HEK293 (cell line): ENCODE results near the gene ITGB4.
A peak's percentile ranks its signal among the peaks of the same experiment; 100 is the strongest.

Experiments
- KLF16 ChIP-seq: fragments of 450-650 bp; formaldehyde crosslinking; IDR thresholded peaks from 2 replicates; pipeline ENCODE4 v1.5.1; 2017; ENCODE audit warnings: missing biosample characterization, missing genetic modification characterization
- SETDB1 ChIP-seq: IDR thresholded peaks from one replicate; pipeline ENCODE4 v1.6.1; 2017; ENCODE audit warnings: mild to moderate bottlenecking, low read length, moderate library complexity, mixed read lengths; ENCODE audit not compliant: insufficient read length
- TCF7L2 ChIP-seq: IDR thresholded peaks from 2 replicates; pipeline ENCODE4 v1.6.1; 2011; ENCODE audit warnings: low read depth, mild to moderate bottlenecking, inconsistent platforms, low read length, moderate library complexity, borderline replicate concordance
- ZBTB20 ChIP-seq: fragments of 450-650 bp; formaldehyde crosslinking; IDR thresholded peaks from 2 replicates; pipeline ENCODE4 v1.5.1; 2016; ENCODE audit warnings: missing biosample characterization, missing genetic modification characterization
- ZEB2 ChIP-seq: fragments of 450-650 bp; formaldehyde crosslinking; IDR thresholded peaks from 2 replicates; pipeline ENCODE4 v1.5.1; 2016; ENCODE audit warnings: missing biosample characterization, missing genetic modification characterization
- ZFP37 ChIP-seq: fragments of 450-650 bp; formaldehyde crosslinking; IDR thresholded peaks from 2 replicates; pipeline ENCODE4 v1.5.1; 2016; ENCODE audit warnings: missing biosample characterization, missing genetic modification characterization
- ZNF10 ChIP-seq: fragments of 450-650 bp; formaldehyde crosslinking; IDR thresholded peaks from 2 replicates; pipeline ENCODE4 v1.5.1; 2017; ENCODE audit warnings: missing biosample characterization, missing genetic modification characterization
- ZNF214 ChIP-seq: fragments of 450-650 bp; formaldehyde crosslinking; IDR thresholded peaks from 2 replicates; pipeline ENCODE4 v1.5.1; 2017; ENCODE audit warnings: missing biosample characterization, mild to moderate bottlenecking, missing genetic modification characterization, borderline replicate concordance
- ZNF280C ChIP-seq: fragments of 450-650 bp; formaldehyde crosslinking; IDR thresholded peaks from 2 replicates; pipeline ENCODE4 v1.5.1; 2016; ENCODE audit warnings: missing biosample characterization, missing genetic modification characterization
- ZNF292 ChIP-seq: fragments of 450-650 bp; formaldehyde crosslinking; IDR thresholded peaks from 2 replicates; pipeline ENCODE4 v1.5.1; 2016; ENCODE audit warnings: low read depth, missing biosample characterization, missing genetic modification characterization, borderline replicate concordance
- ZNF416 ChIP-seq: fragments of 450-650 bp; formaldehyde crosslinking; IDR thresholded peaks from 2 replicates; pipeline ENCODE4 v1.5.1; 2016; ENCODE audit warnings: missing biosample characterization, missing genetic modification characterization
- ZNF501 ChIP-seq: fragments of 450-650 bp; formaldehyde crosslinking; IDR thresholded peaks from 2 replicates; pipeline ENCODE4 v1.5.1; 2016; ENCODE audit warnings: missing biosample characterization, missing genetic modification characterization
- ZNF645 ChIP-seq: fragments of 450-650 bp; formaldehyde crosslinking; IDR thresholded peaks from 2 replicates; pipeline ENCODE4; 2016; ENCODE audit warnings: missing biosample characterization, missing genetic modification characterization
- ZNF670 ChIP-seq: fragments of 450-650 bp; formaldehyde crosslinking; IDR thresholded peaks from 2 replicates; pipeline ENCODE4 v1.5.1; 2016; ENCODE audit warnings: missing biosample characterization, missing genetic modification characterization, low read depth
- ZNF777 ChIP-seq: fragments of 450-650 bp; formaldehyde crosslinking; IDR thresholded peaks from 2 replicates; pipeline ENCODE4 v1.5.1; 2017; ENCODE audit warnings: missing biosample characterization, missing genetic modification characterization, borderline replicate concordance
- ZNF791 ChIP-seq: fragments of 450-650 bp; formaldehyde crosslinking; IDR thresholded peaks from 2 replicates; pipeline ENCODE4 v1.5.1; 2016; ENCODE audit warnings: missing biosample characterization, missing genetic modification characterization
- ZNF837 ChIP-seq: fragments of 450-650 bp; formaldehyde crosslinking; IDR thresholded peaks from 2 replicates; pipeline ENCODE4 v1.5.1; 2016; ENCODE audit warnings: missing biosample characterization, missing genetic modification characterization
- ZXDB ChIP-seq: fragments of 450-650 bp; formaldehyde crosslinking; IDR thresholded peaks from 2 replicates; pipeline ENCODE4 v1.5.1; 2016; ENCODE audit warnings: missing biosample characterization, missing genetic modification characterization
- TF ChIP-seq, protein P1 (sequence below): fragments of 450-650 bp; formaldehyde crosslinking; IDR thresholded peaks from 2 replicates; pipeline ENCODE4 v1.5.1; 2016; ENCODE audit warnings: missing biosample characterization, missing genetic modification characterization, low read depth
- TF ChIP-seq, protein P2 (sequence below): fragments of 450-650 bp; formaldehyde crosslinking; IDR thresholded peaks from 2 replicates; pipeline ENCODE4 v1.5.1; 2016; ENCODE audit warnings: missing biosample characterization, missing genetic modification characterization
- TF ChIP-seq, protein P3 (sequence below): fragments of 450-650 bp; formaldehyde crosslinking; IDR thresholded peaks from 2 replicates; pipeline ENCODE4 v1.5.1; 2017; ENCODE audit warnings: missing biosample characterization, missing genetic modification characterization

Gene ITGB4

GRCh38 chr17:75769536-75769935, 48.3 kb downstream of the ITGB4 start (continued):
- TF ChIP-seq ZNF837 (tag by site-specific recombination) (no peak), TCF7L2 (no peak), ZNF416 (tag by site-specific recombination) (no peak), ZEB2 (tag by site-specific recombination) (peak; percentile 67), ZXDB (no peak), SETDB1 (no peak), ZNF292 (tag by site-specific recombination) (no peak), ZNF645 (tag by site-specific recombination) (no peak), ZFP37 (tag by site-specific recombination) (no peak), ZNF670 (tag by site-specific recombination) (no peak), KLF16 (tag by site-specific recombination) (no peak), ZNF214 (tag by site-specific recombination) (no peak), ZNF280C (tag by site-specific recombination) (no peak), ZNF777 (tag by site-specific recombination) (no peak), ZNF501 (tag by site-specific recombination) (no peak), ZBTB20 (no peak), ZNF10 (tag by site-specific recombination) (no peak), ZNF791 (tag by site-specific recombination) (no peak)
- TF ChIP-seq, protein P1, sequence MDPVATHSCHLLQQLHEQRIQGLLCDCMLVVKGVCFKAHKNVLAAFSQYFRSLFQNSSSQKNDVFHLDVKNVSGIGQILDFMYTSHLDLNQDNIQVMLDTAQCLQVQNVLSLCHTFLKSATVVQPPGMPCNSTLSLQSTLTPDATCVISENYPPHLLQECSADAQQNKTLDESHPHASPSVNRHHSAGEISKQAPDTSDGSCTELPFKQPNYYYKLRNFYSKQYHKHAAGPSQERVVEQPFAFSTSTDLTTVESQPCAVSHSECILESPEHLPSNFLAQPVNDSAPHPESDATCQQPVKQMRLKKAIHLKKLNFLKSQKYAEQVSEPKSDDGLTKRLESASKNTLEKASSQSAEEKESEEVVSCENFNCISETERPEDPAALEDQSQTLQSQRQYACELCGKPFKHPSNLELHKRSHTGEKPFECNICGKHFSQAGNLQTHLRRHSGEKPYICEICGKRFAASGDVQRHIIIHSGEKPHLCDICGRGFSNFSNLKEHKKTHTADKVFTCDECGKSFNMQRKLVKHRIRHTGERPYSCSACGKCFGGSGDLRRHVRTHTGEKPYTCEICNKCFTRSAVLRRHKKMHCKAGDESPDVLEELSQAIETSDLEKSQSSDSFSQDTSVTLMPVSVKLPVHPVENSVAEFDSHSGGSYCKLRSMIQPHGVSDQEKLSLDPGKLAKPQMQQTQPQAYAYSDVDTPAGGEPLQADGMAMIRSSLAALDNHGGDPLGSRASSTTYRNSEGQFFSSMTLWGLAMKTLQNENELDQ = no peak
- TF ChIP-seq, protein P2, sequence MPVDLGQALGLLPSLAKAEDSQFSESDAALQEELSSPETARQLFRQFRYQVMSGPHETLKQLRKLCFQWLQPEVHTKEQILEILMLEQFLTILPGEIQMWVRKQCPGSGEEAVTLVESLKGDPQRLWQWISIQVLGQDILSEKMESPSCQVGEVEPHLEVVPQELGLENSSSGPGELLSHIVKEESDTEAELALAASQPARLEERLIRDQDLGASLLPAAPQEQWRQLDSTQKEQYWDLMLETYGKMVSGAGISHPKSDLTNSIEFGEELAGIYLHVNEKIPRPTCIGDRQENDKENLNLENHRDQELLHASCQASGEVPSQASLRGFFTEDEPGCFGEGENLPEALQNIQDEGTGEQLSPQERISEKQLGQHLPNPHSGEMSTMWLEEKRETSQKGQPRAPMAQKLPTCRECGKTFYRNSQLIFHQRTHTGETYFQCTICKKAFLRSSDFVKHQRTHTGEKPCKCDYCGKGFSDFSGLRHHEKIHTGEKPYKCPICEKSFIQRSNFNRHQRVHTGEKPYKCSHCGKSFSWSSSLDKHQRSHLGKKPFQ (tag by site-specific recombination) = no peak
- TF ChIP-seq, protein P3, sequence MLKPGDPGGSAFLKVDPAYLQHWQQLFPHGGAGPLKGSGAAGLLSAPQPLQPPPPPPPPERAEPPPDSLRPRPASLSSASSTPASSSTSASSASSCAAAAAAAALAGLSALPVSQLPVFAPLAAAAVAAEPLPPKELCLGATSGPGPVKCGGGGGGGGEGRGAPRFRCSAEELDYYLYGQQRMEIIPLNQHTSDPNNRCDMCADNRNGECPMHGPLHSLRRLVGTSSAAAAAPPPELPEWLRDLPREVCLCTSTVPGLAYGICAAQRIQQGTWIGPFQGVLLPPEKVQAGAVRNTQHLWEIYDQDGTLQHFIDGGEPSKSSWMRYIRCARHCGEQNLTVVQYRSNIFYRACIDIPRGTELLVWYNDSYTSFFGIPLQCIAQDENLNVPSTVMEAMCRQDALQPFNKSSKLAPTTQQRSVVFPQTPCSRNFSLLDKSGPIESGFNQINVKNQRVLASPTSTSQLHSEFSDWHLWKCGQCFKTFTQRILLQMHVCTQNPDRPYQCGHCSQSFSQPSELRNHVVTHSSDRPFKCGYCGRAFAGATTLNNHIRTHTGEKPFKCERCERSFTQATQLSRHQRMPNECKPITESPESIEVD (tag by site-specific recombination) = no peak
- TF ChIP-seq, all 188 proteins: peak for 10
